H1 (cell line): ENCODE measurements around the gene SEMA7A. TPM values are rescaled to one million over a fixed set of nuclear protein-coding genes. Genes with fewer than 3 reads are reported as not detected.

ENCODE experiments used
- CTCF ChIA-PET: fragments of 300-600 bp; sonication (Branson Sonifier 250); formaldehyde crosslinking; loops from one replicate; lab custom pipeline; 2021; ENCODE audit not compliant: partially characterized antibody; lab: Charles Lee
- POLR2A ChIA-PET: fragments of 300-600 bp; sonication (Branson Sonifier 250); formaldehyde crosslinking; loops from one replicate; lab custom pipeline; 2021; ENCODE audit warnings: inconsistent platforms; ENCODE audit not compliant: partially characterized antibody; lab: Charles Lee
- DNase-seq, 2 experiments: peaks; one replicate each; pipeline versions ENCODE4 v3.0.0 to v3.0.0-alpha.2; 2010 to 2022; ENCODE audit warnings: low spot score in 2 of 2, low read depth in 1 of 2, mixed read lengths in 1 of 2
- FAIRE-seq: peaks from 2 replicates; lab custom pipeline; 2011; peaks lifted over from hg19 to GRCh38; lab: Jason Lieb, UNC
- H2AFZ ChIP-seq: 2 replicates; pipeline ENCODE4 v1.8.1; 2012; ENCODE audit warnings: low read length, inconsistent platforms
- H2AK5ac ChIP-seq: 2 replicates; pipeline ENCODE4 v1.6.1; 2013; ENCODE audit warnings: low read depth, low read length
- H2BK120ac ChIP-seq: replicated peaks from 2 replicates; pipeline ENCODE3; 2013; ENCODE audit warnings: low read depth, low read length, inconsistent platforms
- H2BK12ac ChIP-seq: 2 replicates; pipeline ENCODE4 v1.6.1; 2013; ENCODE audit warnings: low read depth, low read length
- H2BK15ac ChIP-seq: 2 replicates; pipeline ENCODE4 v1.6.1; 2013; ENCODE audit warnings: low read length
- H2BK20ac ChIP-seq: 2 replicates; pipeline ENCODE4 v1.6.1; 2013; ENCODE audit warnings: low read length
- H2BK5ac ChIP-seq: 2 replicates; pipeline ENCODE4 v1.6.1; 2013; ENCODE audit warnings: low read depth, low read length
- H3K14ac ChIP-seq: 2 replicates; pipeline ENCODE4 v1.6.1; 2013; ENCODE audit warnings: inconsistent platforms; ENCODE audit not compliant: insufficient read length
- H3K18ac ChIP-seq: 2 replicates; pipeline ENCODE4 v1.6.1; 2013; ENCODE audit warnings: low read length; ENCODE audit errors: extremely low read depth
- H3K23ac ChIP-seq: 2 replicates; pipeline ENCODE4 v1.6.1; 2013; ENCODE audit warnings: inconsistent platforms; ENCODE audit not compliant: insufficient read length
- H3K23me2 ChIP-seq: 2 replicates; pipeline ENCODE4 v1.6.1; 2013; ENCODE audit warnings: low read depth, low read length
- H3K27ac ChIP-seq: 2 replicates; pipeline ENCODE4 v1.6.1; 2011; ENCODE audit warnings: low read depth, low read length, inconsistent platforms
- H3K27me3 ChIP-seq, 4 experiments: replicated peaks in 1 of 4; 1 replicate in 1 of 4; 2 replicates in 3 of 4; pipeline versions ENCODE4 v1.6.1 to v1.8.1; 2011 to 2013; ENCODE audit warnings: low read length in 3 of 4, mild to moderate bottlenecking in 3 of 4, inconsistent platforms in 2 of 4, mixed read lengths in 2 of 4, moderate library complexity in 1 of 4; ENCODE audit not compliant: control insufficient read depth in 3 of 4, insufficient read depth in 3 of 4; ENCODE audit errors: extremely low read depth in 1 of 4
- H3K36me3 ChIP-seq, 4 experiments: 2 replicates each; pipeline versions ENCODE4 v1.6.1 to v1.8.1; 2011 to 2013; ENCODE audit warnings: mild to moderate bottlenecking in 4 of 4, low read length in 3 of 4, moderate library complexity in 2 of 4, control low read depth in 1 of 4, inconsistent platforms in 1 of 4; ENCODE audit not compliant: insufficient read depth in 4 of 4, control insufficient read depth in 2 of 4
- H3K4ac ChIP-seq: replicated peaks from 2 replicates; pipeline ENCODE3; 2013; ENCODE audit warnings: low read length, low read depth, mixed read lengths, inconsistent platforms; ENCODE audit not compliant: insufficient read length
- H3K4me1 ChIP-seq, 4 experiments: replicated peaks in 1 of 4; 1 replicate in 1 of 4; 2 replicates in 3 of 4; pipeline versions ENCODE4 v1.6.1 to v1.8.1; 2011 to 2013; ENCODE audit warnings: low read length in 3 of 4, inconsistent platforms in 2 of 4, mixed read lengths in 1 of 4; ENCODE audit not compliant: insufficient read depth in 4 of 4, control insufficient read depth in 3 of 4
- H3K4me2 ChIP-seq, 2 experiments: 2 replicates each; pipeline versions ENCODE4 v1.6.1 to v1.8.1; 2011 to 2013; ENCODE audit warnings: low read depth in 2 of 2, low read length in 2 of 2, control low read depth in 1 of 2, inconsistent platforms in 1 of 2, mild to moderate bottlenecking in 1 of 2; ENCODE audit not compliant: insufficient read depth in 1 of 2
- H3K4me3 ChIP-seq, 4 experiments: fragments of 200-600, 300-600 bp in 1 of 4; sonication (generic), shearing (Covaris generic), sonication (Bioruptor Twin) in 1 of 4; 2 replicates each; pipeline versions ENCODE4 v1.5.1 to v1.8.1; 2011 to 2016; ENCODE audit warnings: low read length in 4 of 4, low read depth in 3 of 4, control low read depth in 2 of 4, inconsistent platforms in 2 of 4, mild to moderate bottlenecking in 2 of 4, mixed read lengths in 1 of 4, moderate library complexity in 1 of 4; ENCODE audit not compliant: insufficient read depth in 2 of 4; ENCODE audit errors: extremely low read depth in 1 of 4
- H3K56ac ChIP-seq: replicated peaks from 2 replicates; pipeline ENCODE3; 2013; ENCODE audit warnings: low read depth, mild to moderate bottlenecking, mixed read lengths, low read length, inconsistent platforms; ENCODE audit not compliant: insufficient read length
- H3K79me1 ChIP-seq: 2 replicates; pipeline ENCODE4 v1.6.1; 2013; ENCODE audit warnings: low read depth, low read length, control low read depth
- H3K79me2 ChIP-seq, 2 experiments: 2 replicates each; pipeline versions ENCODE4 v1.6.1 to v1.8.1; 2012 to 2013; ENCODE audit warnings: low read length in 2 of 2, mild to moderate bottlenecking in 2 of 2, inconsistent platforms in 1 of 2; ENCODE audit not compliant: insufficient read depth in 2 of 2, control insufficient read depth in 1 of 2
- H3K9ac ChIP-seq, 4 experiments: replicated peaks in 1 of 4; 1 replicate in 1 of 4; 2 replicates in 3 of 4; pipeline versions ENCODE4 v1.6.1 to v1.8.1; 2011 to 2013; ENCODE audit warnings: low read depth in 3 of 4, low read length in 3 of 4, control low read depth in 2 of 4, mild to moderate bottlenecking in 2 of 4, moderate library complexity in 2 of 4, inconsistent platforms in 1 of 4; ENCODE audit errors: extremely low read depth in 1 of 4
- H3K9me3 ChIP-seq, 2 experiments: 2 replicates each; pipeline versions ENCODE4 v1.6.1 to v1.8.1; 2012 to 2013; ENCODE audit warnings: mild to moderate bottlenecking in 2 of 2, moderate library complexity in 2 of 2, control low read depth in 1 of 2, inconsistent platforms in 1 of 2, low read depth in 1 of 2, low read length in 1 of 2, mixed read lengths in 1 of 2; ENCODE audit not compliant: insufficient read depth in 2 of 2
- H4K20me1 ChIP-seq, 2 experiments: replicated peaks in 1 of 2; 2 replicates each; pipeline versions ENCODE3 to v1.8.1; 2011 to 2013; ENCODE audit warnings: inconsistent platforms in 2 of 2, low read length in 2 of 2, mild to moderate bottlenecking in 1 of 2; ENCODE audit not compliant: insufficient read depth in 2 of 2, control insufficient read depth in 1 of 2
- H4K5ac ChIP-seq: 2 replicates; pipeline ENCODE4 v1.6.1; 2013; ENCODE audit warnings: low read length, low read depth, mixed read lengths, inconsistent platforms; ENCODE audit not compliant: insufficient read length
- H4K8ac ChIP-seq: 2 replicates; pipeline ENCODE4 v1.8.0; 2013; ENCODE audit warnings: mild to moderate bottlenecking, moderate library complexity, low read length, inconsistent platforms; ENCODE audit not compliant: insufficient read depth; ENCODE audit errors: extremely low read depth
- H4K91ac ChIP-seq: replicated peaks from 2 replicates; pipeline ENCODE3; 2013; ENCODE audit warnings: low read length, mixed read lengths, inconsistent platforms; ENCODE audit not compliant: insufficient read length
- MAX ChIP-seq: IDR thresholded peaks from 2 replicates; pipeline ENCODE4 v1.6.1; 2012; ENCODE audit warnings: inconsistent platforms
- WGBS, 2 experiments: shearing (Covaris generic) in 1 of 2; methylation state at CpG; one replicate each; pipeline versions ENCODE4 v1.1.6 to v1.1.7; 2013 to 2015; ENCODE audit warnings: low lambda C conversion rate in 2 of 2, mixed read lengths in 2 of 2, inconsistent platforms in 1 of 2, low coverage in 1 of 2, missing lambda C conversion rate in 1 of 2; ENCODE audit not compliant: insufficient replicate concordance in 2 of 2, insufficient coverage in 1 of 2, insufficient read length in 1 of 2; ENCODE audit errors: extremely low coverage in 1 of 2, missing lambda C conversion rate in 1 of 2; 5-methylcytosine and 5-hydroxymethylcytosine counted together
- polyA plus RNA-seq, 7 experiments: library from polyadenylated mRNA; depleted of rRNA in 3 of 7; stranded (reverse) in 5 of 7; unstranded in 2 of 7; fragments of >200 nt in 5 of 7; fragments of 200-250 nt in 2 of 7; gene quantifications; 1 replicate in 5 of 7; 2 replicates in 1 of 7; 4 replicates in 1 of 7; pipeline versions ENCODE4 v1.2.1 to v1.2.3, GENCODE V29; 2011 to 2013; ENCODE audit warnings: missing spikeins in 2 of 7, mixed read lengths in 2 of 7
- total RNA-seq: library from RNA; stranded (reverse); fragmentation: NEBNext Ultra II Directional; extraction: Animal tissue kit (Norgen Biotek cat#: 25700); gene quantifications from 2 replicates; pipeline ENCODE4 v1.2.1, GENCODE V29; 2021

Gene SEMA7A
- total and polyA plus RNA-seq, 2 of the 8 experiments (the other 6 are each of a cell fraction or from before 2014, with no cell fraction given), result 10.7 to 15.0 TPM

GRCh38 chr15:74482661-74483060 is 48.9 kb upstream of the SEMA7A start:
- no peak overlapping the region for H3K27ac ChIP-seq
- H3K36me3 ChIP-seq, result peaks cover 0 to 4% (median 0%) of the 10 kb centered on the region in 4 experiments; a peak in 2 of 8 replicates
- no peak overlapping the region for H2BK120ac ChIP-seq
- H2BK15ac ChIP-seq, result no peak overlapping the region
- no peak overlapping the region for H2AK5ac ChIP-seq
- no peak overlapping the region for H3K14ac ChIP-seq
- no peak overlapping the region for H3K56ac ChIP-seq
- no peaks in the 10 kb centered on the region for H3K9me3 ChIP-seq
- CTCF ChIA-PET, result interaction anchor here (0.6 to 5.8 kb wide), 35 partner anchors 11 to 792 kb away, joined by 3 to 63 read pairs (median 4); partner anchors contain the start of gene UBL7
- H2BK20ac ChIP-seq, result no peak overlapping the region
- H2BK5ac ChIP-seq, result no peak overlapping the region
- DNase-seq, result no peak
- H3K23me2 ChIP-seq, result no peaks in the 10 kb centered on the region
- no peak overlapping the region for H4K91ac ChIP-seq
- FAIRE-seq, result no peak
- POLR2A ChIA-PET, result interaction anchor here (0.6 to 2.2 kb wide), 7 partner anchors 12 to 321 kb away, joined by 3 to 7 read pairs (median 4); partner anchors contain the start of genes ARID3B and UBL7
- H2AFZ ChIP-seq, result no peak overlapping the region
- no peaks in the 10 kb centered on the region for H3K79me1 ChIP-seq
- WGBS, 2 experiments, result 62% methylated on average over 3 of the region's 3 CpGs; no CpG with 5 or more reads in 1 of the 2 experiments
- no peak overlapping the region for H3K4ac ChIP-seq
- no peak overlapping the region for H2BK12ac ChIP-seq
- no peak overlapping the region for H4K8ac ChIP-seq
- no peak overlapping the region for H3K4me3 ChIP-seq
- H3K23ac ChIP-seq, result no peak overlapping the region
- no peaks in the 10 kb centered on the region for H3K27me3 ChIP-seq
- H3K4me1 ChIP-seq, result peaks cover 0 to 2% (median 0%) of the 10 kb centered on the region in 4 experiments; a peak in 2 of 7 replicates
- H3K4me2 ChIP-seq, result peak overlapping the region in 1 of 2 experiments; percentile 17; a peak in 1 of 4 replicates
- H3K9ac ChIP-seq, result no peak overlapping the region
- H3K79me2 ChIP-seq, result no peaks in the 10 kb centered on the region
- no peak overlapping the region for H3K18ac ChIP-seq
- no peak overlapping the region for H4K5ac ChIP-seq
- H4K20me1 ChIP-seq, result no peaks in the 10 kb centered on the region
- no peak for TF ChIP-seq MAX
